HCT116 (cell line): ENCODE measurements around the gene RBPMS2. TPM values are rescaled to one million over a fixed set of nuclear protein-coding genes. Genes with fewer than 3 reads are reported as not detected.

Experiments used
- microRNA counts: library from miRNA; unstranded; fragments of <30 nt; microRNA quantifications from one replicate; lab custom pipeline; 2015
- microRNA-seq: library from miRNA; unstranded; fragments of <30 nt; microRNA quantifications from one replicate; pipeline ENCODE4, GENCODE V29; 2016; ENCODE audit warnings: borderline number of aligned reads
- total RNA-seq: library from RNA; stranded (reverse); gene quantifications from one replicate; pipeline ENCODE4 v1.2.1, GENCODE V29; 2021; ENCODE audit not compliant: unreplicated experiment

Gene RBPMS2
- total RNA-seq, 1 experiment from 2014 or later, result 11.6 TPM

MicroRNAs encoded within 50 kb of the gene (microRNA counts, 767-probe panel; counts per million panel counts)
- not detected for microRNA hsa-miR-1272 (lab: Ali Mortazavi, UCI)

Small RNAs within 50 kb of the gene (microRNA-seq; reads per million reads assigned to microRNA genes)
- not detected for gene MIR1272

Other genes starting within 250 kb of the RBPMS2 start
- gene PIF1, start 50.1 kb upstream of the RBPMS2 start, total RNA-seq, result 34.9 TPM
- gene PLEKHO2, start 66.3 kb upstream of the RBPMS2 start, total RNA-seq, result 8.0 TPM
- gene ANKDD1A, start 136.3 kb upstream of the RBPMS2 start, total RNA-seq, result 8.1 TPM
- gene SPG21, start 214.3 kb upstream of the RBPMS2 start, total RNA-seq, result 72.7 TPM